Tibial nerve (tissue), 3 donors: Measurements from ENCODE around the gene DAB1.

Source experiments
- CTCF ChIP-seq, 5 experiments: fragments of 200-600 bp in 3 of 5; fragments of 450-650 bp in 2 of 5; sonication (generic) in 3 of 5; IDR thresholded peaks; one replicate each; pipeline ENCODE4 v1.5.1; 2016 to 2019; ENCODE audit warnings: antibody characterized with exemption in 5 of 5, mild to moderate bottlenecking in 3 of 5, moderate library complexity in 2 of 5
- POLR2A ChIP-seq, 2 donors: fragments of 450-650 bp; IDR thresholded peaks; one replicate each; pipeline ENCODE4 v1.6.1; 2017; ENCODE audit warnings: antibody characterized with exemption in 2 of 2, mild to moderate bottlenecking in 2 of 2, moderate library complexity in 2 of 2

GRCh38 chr1:57158604-57158998, 265.3 kb downstream of the DAB1 start:
- TF ChIP-seq CTCF (IDR thresholded peaks at IDR 0.05) (no peak), POLR2A (IDR thresholded peaks at IDR 0.05) (no peak)
